ENCODE data around the gene ABHD12.

DNA sequence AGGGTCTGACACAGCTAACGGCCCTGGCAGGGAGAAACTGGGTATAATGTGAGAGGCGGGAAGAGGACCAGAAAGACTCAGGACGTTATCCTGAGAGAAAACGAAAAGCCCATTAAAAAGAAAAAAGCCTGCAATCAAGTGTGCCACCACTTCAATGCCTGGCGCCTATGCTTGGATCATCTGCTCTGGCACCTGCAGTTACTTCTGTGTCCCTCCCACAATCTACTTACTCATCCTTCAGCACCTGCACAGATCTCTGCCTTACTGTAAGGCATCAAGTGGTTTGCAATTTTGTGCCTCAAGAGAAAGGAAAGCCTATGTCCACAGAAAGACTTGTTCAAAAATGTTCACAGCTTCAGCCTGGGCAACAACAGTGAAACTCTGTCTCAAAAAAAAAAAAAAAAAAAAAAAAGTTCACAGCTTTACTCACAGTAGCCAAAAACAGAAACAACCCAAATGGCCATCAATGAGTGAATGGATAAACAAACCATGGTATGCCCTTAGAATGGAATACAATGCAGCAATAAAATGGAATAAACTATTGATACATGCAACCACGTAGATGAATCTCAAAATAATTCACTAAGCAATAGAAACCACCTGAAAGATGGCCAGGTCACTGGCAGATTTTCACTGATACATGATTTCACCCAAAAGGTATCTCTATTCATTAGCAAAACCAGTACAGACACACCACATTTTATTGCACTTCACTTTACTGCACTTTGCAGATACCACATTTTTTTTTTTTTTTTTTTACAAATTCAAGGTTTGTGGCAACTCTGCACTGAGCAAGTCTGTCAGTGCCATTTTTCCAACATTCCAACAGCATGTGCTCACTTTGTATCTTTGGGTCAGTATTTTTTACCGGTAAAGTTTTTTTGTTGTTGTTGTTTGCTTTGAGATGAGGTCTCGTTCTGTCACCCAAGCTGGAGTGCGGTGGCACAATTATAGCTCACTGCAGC lies 48.6 kb downstream of the ABHD12 start:
- TF ChIP-seq, protein P1, sequence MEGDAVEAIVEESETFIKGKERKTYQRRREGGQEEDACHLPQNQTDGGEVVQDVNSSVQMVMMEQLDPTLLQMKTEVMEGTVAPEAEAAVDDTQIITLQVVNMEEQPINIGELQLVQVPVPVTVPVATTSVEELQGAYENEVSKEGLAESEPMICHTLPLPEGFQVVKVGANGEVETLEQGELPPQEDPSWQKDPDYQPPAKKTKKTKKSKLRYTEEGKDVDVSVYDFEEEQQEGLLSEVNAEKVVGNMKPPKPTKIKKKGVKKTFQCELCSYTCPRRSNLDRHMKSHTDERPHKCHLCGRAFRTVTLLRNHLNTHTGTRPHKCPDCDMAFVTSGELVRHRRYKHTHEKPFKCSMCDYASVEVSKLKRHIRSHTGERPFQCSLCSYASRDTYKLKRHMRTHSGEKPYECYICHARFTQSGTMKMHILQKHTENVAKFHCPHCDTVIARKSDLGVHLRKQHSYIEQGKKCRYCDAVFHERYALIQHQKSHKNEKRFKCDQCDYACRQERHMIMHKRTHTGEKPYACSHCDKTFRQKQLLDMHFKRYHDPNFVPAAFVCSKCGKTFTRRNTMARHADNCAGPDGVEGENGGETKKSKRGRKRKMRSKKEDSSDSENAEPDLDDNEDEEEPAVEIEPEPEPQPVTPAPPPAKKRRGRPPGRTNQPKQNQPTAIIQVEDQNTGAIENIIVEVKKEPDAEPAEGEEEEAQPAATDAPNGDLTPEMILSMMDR (conservative IDR thresholded peaks at IDR 0.05), result no peak
- no peak for TF ChIP-seq EZH2 (IDR thresholded peaks at IDR 0.05; ENCODE audit: low read depth)

Data from PC-9 (cell line).